HG02840 (cell line): ENCODE results near the gene RNF187.
"Not testable (repeated sequence)": the region's sequence is repeated elsewhere in the genome, so short reads cannot be mapped to it uniquely, and the experiment has no call there.

Source experiments
- ATAC-seq: cut with Tn5 transposase; IDR thresholded peaks from one replicate; pipeline ENCODE4 v1.9.1; 2021; ENCODE audit warnings: mild to moderate bottlenecking, moderate library complexity, moderate number of reproducible peaks; ENCODE audit not compliant: unreplicated experiment, low FRiP score

The RNF187 gene

GRCh38 chr1:228483789-228484188 lies 3.4 kb upstream of the RNF187 start:
- ATAC-seq: no peak

GRCh38 chr1:228486596-228487335 lies 416 bp upstream of the RNF187 start:
- ATAC-seq: peak; percentile 60

DNA sequence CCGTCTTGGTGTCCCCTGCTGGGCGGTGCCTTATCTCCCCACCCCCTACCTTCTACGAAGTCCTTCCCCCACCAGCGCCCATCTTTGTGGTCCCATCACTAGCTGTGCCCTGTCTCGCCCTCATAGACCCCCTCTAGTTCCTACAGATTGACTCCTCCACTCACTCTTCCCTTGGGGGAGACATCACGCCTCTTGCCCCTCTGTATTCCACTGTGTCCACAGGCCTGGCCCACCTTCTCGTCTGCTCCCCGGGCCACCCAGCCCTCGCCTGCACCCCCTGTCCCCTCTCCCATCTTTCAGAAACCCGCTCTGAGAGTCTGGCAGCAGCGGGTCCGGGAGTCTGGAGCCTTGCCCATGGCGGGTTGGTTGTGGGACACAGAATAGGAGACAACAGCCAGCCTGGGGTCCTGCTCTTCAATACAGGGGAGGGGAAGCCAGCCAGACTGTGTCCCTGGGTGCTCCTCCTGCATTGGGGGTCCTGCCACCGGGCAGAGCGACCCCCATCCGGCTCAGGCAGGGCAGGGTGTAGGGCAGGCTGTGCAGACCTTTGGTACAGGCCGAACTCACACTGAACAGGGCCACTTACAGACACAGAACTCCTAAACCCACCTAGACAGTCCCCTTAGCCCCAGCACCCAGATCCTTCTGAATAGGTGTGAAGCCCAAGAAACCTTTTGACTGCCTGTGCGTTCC lies 1.1 kb downstream of the RNF187 start:
- no peak for ATAC-seq

DNA sequence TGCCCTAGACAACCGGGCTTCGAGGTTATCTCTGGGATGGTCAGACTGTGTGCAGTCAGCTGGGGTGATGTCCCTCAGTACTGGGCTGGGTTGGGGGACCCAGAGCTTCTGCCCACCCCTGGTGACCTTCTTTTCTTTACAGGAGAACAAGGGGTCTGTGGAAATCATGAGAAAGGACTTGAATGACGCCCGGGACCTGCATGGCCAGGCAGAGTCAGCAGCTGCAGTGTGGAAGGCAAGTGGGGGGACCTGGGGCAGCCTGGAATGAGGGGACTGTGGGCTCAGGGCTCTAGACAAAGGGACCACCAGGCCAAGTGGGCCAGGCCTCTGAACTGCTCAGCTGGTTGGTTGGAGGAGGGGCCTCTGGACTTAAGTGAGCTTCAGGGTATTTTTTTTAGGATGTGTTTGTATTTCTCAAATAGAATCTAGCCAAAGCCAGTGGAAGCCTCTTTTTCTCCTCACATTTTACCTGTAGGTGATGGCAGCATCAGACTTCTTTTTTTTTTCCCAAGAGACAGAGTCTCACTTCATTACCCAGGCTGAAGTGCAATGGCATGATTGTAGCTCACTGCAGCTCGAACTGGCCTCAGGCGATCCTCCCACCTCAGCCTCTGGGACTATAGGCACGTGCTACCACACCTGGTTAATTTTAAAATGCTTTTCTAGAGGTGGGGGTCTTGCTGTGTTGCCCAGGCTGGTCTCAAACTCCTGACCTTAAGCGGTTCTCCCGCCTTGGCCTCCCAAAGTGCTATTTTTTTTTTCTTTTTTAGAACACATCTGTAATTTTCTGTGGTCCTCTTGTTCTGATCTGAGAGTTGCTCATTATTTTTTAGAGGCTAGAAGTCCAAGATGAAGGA lies 1.9 kb downstream of the RNF187 start:
- no peak for ATAC-seq

- ATAC-seq: no peak
These were observed 3.2 kb downstream of the RNF187 start for GRCh38 chr1:228490120-228491078.

- ATAC-seq: no peak
These were observed 6.2 kb downstream of the RNF187 start for GRCh38 chr1:228493141-228494043.

DNA sequence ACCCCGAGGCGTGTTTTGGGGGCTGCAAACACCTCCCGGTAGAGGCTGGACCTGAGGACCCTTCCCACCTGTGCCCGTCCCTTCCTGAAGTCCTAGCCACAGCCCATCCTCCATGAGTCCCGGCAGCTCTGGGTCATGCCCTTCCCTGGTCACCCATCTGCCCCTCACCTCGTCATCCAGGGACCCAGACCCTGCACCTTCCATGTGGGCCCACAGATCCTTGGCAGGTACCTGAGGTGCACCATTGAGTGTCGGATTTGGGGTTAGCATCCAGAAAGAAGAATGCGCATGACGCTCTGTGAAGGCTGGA lies 6.8 kb downstream of the RNF187 start:
- no peak for ATAC-seq

DNA sequence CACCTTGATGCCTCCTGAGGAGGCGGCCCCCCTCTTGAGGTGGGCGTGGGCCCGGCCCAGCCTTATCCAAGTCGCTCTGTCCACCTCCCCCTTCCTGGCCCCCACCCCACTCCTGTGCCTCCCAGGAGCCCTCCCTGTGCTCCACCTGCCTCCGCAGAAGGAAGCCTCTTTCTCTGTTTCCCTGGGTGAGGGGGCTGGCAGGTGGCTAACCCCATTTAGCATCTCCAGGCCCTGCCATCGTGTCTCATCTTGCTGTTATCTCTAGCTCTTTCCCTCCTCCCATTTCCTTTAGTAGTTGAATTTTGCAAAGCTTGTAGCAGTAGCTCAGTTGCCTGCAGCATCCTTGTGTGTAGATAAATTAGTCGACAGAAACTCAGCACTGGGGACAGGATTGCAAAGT lies 7.2 kb downstream of the RNF187 start:
- no peak for ATAC-seq

GRCh38 chr1:228494970-228495853 lies 8.0 kb downstream of the RNF187 start:
- no peak for ATAC-seq

- no peak for ATAC-seq
These were observed 8.9 kb downstream of the RNF187 start for GRCh38 chr1:228496084-228496483.

DNA sequence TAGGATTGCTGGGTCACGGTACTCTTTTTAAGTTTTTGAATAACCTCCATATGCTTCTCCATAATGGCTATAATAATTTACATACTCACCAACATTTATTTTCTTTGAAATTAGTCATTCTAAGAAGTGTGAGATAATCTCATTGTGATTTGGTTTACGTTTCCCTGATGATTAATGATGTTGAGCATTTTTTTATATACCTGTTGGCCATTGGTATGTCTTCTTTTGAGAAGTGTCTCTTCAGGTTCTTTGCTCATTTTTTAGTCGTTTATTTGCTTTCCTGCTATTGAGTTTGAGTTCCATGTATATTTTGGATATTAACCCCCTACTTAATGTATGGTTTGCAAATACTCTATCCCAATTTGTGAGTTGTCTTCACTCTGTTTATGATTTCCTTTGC lies 9.3 kb downstream of the RNF187 start:
- no peak for ATAC-seq

DNA sequence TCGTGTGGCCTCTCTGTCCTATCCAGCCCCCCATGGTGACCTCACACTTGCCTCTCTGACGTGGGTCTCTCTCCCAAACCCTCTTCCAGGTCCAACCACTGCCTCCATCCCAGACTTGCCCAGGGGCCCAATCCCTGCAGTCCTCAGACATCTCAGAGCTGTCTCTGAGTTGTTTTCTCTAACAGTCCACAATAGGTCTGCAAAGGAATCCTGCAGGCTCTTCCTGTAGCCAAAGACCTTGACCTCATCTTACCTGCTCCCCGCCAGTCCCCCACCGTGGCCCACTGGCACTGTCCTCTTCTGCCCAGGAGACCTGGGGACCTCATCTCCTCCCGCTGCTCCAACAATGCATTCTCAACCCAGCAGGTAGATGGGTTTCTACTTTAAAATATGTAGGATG lies 10.0 kb downstream of the RNF187 start:
- ATAC-seq: no peak

- no peak for ATAC-seq
These were observed 10.6 kb downstream of the RNF187 start for GRCh38 chr1:228497817-228498216.

GRCh38 chr1:228500143-228500734 lies 13.1 kb downstream of the RNF187 start:
- ATAC-seq: no peak

GRCh38 chr1:228500901-228501871 lies 14.0 kb downstream of the RNF187 start:
- ATAC-seq: peak; percentile 92

GRCh38 chr1:228502522-228502921 lies 15.3 kb downstream of the RNF187 start:
- no peak for ATAC-seq

GRCh38 chr1:228505944-228506343 lies 18.8 kb downstream of the RNF187 start:
- ATAC-seq: not testable (repeated sequence)
